GM19238 (cell line): ENCODE measurements around the gene RNASE9.
"Not testable (repeated sequence)": the region's sequence is repeated elsewhere in the genome, so short reads cannot be mapped to it uniquely, and the experiment has no call there.

ENCODE experiments used
- DNase-seq: peaks from one replicate; pipeline ENCODE4 v3.0.0; 2011; ENCODE audit warnings: low spot score; ENCODE audit not compliant: insufficient read length

The RNASE9 gene

GRCh38 chr14:20578325-20578724, 17.5 kb upstream of the RNASE9 start:
- no peak for DNase-seq

GRCh38 chr14:20572382-20572990, 11.6 kb upstream of the RNASE9 start:
- not testable (repeated sequence) for DNase-seq

GRCh38 chr14:20570720-20571119, 9.9 kb upstream of the RNASE9 start:
- DNase-seq: not testable (repeated sequence)

- DNase-seq: not testable (repeated sequence)
These were observed 9.0 kb upstream of the RNASE9 start for GRCh38 chr14:20569865-20570264.

- no peak for DNase-seq
These were observed 8.2 kb upstream of the RNASE9 start for GRCh38 chr14:20569066-20569465.

GRCh38 chr14:20568393-20568792, 7.5 kb upstream of the RNASE9 start:
- no peak for DNase-seq

GRCh38 chr14:20567199-20567598, 6.4 kb upstream of the RNASE9 start:
- not testable (repeated sequence) for DNase-seq

GRCh38 chr14:20564501-20564997, 3.7 kb upstream of the RNASE9 start:
- no peak for DNase-seq

GRCh38 chr14:20563971-20564370, 3.1 kb upstream of the RNASE9 start:
- DNase-seq: no peak

- no peak for DNase-seq
These were observed 1.4 kb downstream of the RNASE9 start for GRCh38 chr14:20559461-20559904.

GRCh38 chr14:20557212-20557542, 3.7 kb downstream of the RNASE9 start:
- no peak for DNase-seq

GRCh38 chr14:20556500-20557211, 4.2 kb downstream of the RNASE9 start:
- DNase-seq: no peak

GRCh38 chr14:20555845-20556244, 5.0 kb downstream of the RNASE9 start:
- no peak for DNase-seq

GRCh38 chr14:20553024-20553423, 7.8 kb downstream of the RNASE9 start:
- no peak for DNase-seq

- no peak for DNase-seq
These were observed 9.2 kb downstream of the RNASE9 start for GRCh38 chr14:20551606-20552005.

GRCh38 chr14:20550926-20551325, 9.9 kb downstream of the RNASE9 start:
- no peak for DNase-seq

GRCh38 chr14:20548414-20549158, 12.3 kb downstream of the RNASE9 start:
- DNase-seq: no peak

- DNase-seq: no peak
These were observed 14.0 kb downstream of the RNASE9 start for GRCh38 chr14:20546877-20547276.

- DNase-seq: no peak
These were observed 20.9 kb downstream of the RNASE9 start for GRCh38 chr14:20539906-20540305.

GRCh38 chr14:20530771-20531571, 29.9 kb downstream of the RNASE9 start:
- no peak for DNase-seq

- DNase-seq: no peak
These were observed 31.0 kb downstream of the RNASE9 start for GRCh38 chr14:20529806-20530205.
